Uterus (tissue), 2 donors: ENCODE data around the gene CD2AP.

Experiments
- CTCF ChIP-seq, 4 experiments: fragments of 200-600 bp in 2 of 4; fragments of 450-650 bp in 2 of 4; sonication (generic) in 2 of 4; IDR thresholded peaks; one replicate each; pipeline ENCODE4 v1.5.1; 2016 to 2019; ENCODE audit warnings: antibody characterized with exemption in 4 of 4, mild to moderate bottlenecking in 2 of 4, moderate library complexity in 1 of 4
- POLR2A ChIP-seq, 2 donors: fragments of 450-650 bp; IDR thresholded peaks; one replicate each; pipeline ENCODE4 v1.6.1; 2016; ENCODE audit warnings: antibody characterized with exemption in 2 of 2, mild to moderate bottlenecking in 1 of 2, moderate library complexity in 1 of 2

DNA sequence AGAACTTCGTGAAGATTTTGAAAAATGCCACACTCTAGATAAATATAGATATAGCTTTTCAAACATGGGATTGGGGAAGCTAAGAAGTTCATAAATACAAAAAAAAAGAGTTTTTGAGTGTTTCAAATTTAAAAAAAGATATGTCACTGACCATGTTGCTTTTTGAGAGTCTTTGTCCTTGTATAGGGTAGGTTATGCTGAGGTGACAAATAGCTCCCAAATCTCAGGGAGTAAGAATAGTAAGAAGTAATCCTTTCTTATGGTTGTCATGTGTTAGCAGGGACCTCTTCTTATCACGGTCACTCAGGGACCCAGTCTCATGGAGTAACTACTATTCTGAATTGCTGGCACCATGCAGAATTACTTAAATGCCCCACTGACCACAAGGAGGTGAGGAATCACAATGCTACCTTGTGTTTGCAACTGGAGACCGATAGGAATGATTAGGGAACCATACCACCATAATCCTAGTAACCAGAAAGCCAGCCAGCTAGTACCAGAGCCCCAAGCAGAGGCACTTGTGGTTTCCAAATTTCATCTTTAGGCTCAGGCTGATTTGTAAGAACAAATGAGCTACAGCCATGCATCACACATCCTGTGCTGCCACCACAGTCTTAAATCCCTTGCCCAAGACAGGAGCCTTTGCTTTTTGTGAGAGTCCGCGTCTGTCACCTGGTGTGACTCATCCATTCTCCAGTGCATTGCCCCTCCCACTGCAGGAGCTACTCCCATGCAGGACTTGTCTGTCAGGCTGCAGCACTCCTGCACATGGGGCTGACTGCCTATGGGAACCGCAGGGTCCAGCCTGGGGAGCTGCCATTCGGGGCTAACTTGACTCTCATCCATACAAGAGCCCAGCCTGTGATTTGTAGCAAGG lies 178.4 kb downstream of the CD2AP start:
- TF ChIP-seq CTCF (IDR thresholded peaks at IDR 0.05): no peak
- no peak for TF ChIP-seq POLR2A (IDR thresholded peaks at IDR 0.05)
